Keratinocyte (primary cell): ENCODE measurements around the gene CMTR1.

Source experiments
- CTCF ChIP-seq, 3 experiments: IDR thresholded peaks in 1 of 3; conservative IDR thresholded peaks in 1 of 3; optimal IDR thresholded peaks in 1 of 3; 2 replicates in 2 of 3; 3 replicates in 1 of 3; pipeline versions ENCODE3 to v1.5.1; 2011; ENCODE audit warnings: low read length in 3 of 3, mild to moderate bottlenecking in 3 of 3, moderate library complexity in 2 of 3, control low read depth in 1 of 3, inconsistent platforms in 1 of 3; ENCODE audit not compliant: insufficient read depth in 2 of 3; ENCODE audit errors: extremely low read depth in 1 of 3
- EZH2 ChIP-seq: IDR thresholded peaks from one replicate; pipeline ENCODE4 v1.6.1; 2012; ENCODE audit warnings: inconsistent platforms, mild to moderate bottlenecking, low read length, moderate library complexity

GRCh38 chr6:37492991-37493660, 60.1 kb downstream of the CMTR1 start:
- TF ChIP-seq CTCF (optimal IDR thresholded peaks at IDR 0.05 in 1 of 3, IDR thresholded peaks at IDR 0.05 in 1 of 3, conservative IDR thresholded peaks at IDR 0.05 in 1 of 3; ENCODE audit: extremely low read depth in 1 of 3, insufficient read depth in 2 of 3, low read length in 3 of 3) (no peak), EZH2 (no peak)
